Stimulated activated CD4-positive, alpha-beta T cell treated with anti-CD3 and anti-CD28 coated beads, Interleukin-4, amount 100 ng/mL, for 48 hours (primary cell): ENCODE results near the gene VRK1.
A peak's percentile ranks its signal among the peaks of the same experiment; 100 is the strongest.

ENCODE experiments used
- DNase-seq, 2 donors: peaks; one replicate each; pipeline ENCODE4 v3.0.0-alpha.2; 2020; ENCODE audit warnings: low read depth in 2 of 2

VRK1 gene

DNA sequence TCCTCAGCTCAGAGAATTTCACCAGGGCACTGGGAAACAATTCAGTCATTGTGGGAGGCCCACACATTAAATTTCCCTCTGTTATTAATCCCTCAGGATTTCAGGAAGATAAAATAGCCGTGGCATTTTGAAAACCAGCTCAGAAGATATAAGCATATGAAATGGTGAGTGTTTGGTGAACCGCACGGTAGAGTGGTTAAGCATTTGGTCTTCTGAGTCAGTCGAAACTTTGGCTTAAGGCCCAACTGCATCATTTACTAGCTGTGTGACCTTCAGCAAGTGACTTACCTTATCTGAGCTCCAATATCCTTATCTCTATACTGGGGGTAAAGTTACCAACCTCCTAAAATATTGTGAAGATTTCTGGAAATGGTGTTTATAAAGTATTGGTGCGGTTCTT, 5.2 kb upstream of the VRK1 start:
- DNase-seq: no peak

DNA sequence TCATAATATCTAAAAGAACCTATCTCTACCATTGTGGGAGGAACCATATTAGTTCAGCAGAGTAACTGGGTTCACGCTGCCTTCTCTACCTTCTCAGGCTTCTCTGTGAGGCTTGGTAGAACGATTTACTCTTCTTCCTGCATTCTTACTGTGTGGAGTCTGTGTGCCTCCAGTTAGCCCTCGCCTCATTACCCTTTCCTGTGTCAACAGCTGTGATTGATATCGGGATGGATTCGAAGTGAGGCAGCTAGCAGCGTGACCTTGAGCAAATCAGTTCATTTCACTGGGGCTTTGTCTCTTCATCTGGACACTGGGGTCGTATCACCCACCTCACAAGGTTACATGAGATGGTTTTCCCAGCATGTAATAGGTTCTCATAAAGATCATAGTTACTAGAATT, 4.6 kb upstream of the VRK1 start:
- DNase-seq: no peak

DNA sequence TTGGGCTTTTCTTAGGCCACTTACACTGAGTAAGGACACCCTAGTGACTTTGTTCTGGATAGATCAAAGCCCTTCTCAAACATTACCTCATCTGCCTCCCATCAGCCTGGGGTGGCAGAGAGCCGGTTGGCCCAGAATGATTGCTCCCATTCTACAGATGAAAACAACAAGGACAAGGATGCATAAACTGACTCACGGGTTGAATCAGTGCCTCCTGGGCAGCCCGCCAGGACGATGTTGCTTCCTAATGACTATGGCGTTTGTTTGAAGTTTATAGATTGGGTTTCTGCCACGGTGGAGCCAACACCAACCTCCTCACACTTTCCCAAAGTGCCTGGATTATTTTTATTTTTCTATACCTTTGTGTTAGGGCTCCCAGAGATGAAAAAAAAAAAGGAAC, 3.6 kb upstream of the VRK1 start:
- no peak for DNase-seq

- no peak for DNase-seq
Observed at GRCh38 chr14:96795109-96795828, 1.9 kb upstream of the VRK1 start.

GRCh38 chr14:96797582-96798349, 584 bp downstream of the VRK1 start:
- DNase-seq: peak in 1 of 2 donors; percentile 7

- DNase-seq: no peak
Observed at GRCh38 chr14:96798956-96799355, 1.8 kb downstream of the VRK1 start.

GRCh38 chr14:96799489-96800054, 2.4 kb downstream of the VRK1 start:
- DNase-seq: no peak

GRCh38 chr14:96801931-96802330, 4.7 kb downstream of the VRK1 start:
- DNase-seq: no peak

GRCh38 chr14:96802963-96803362, 5.8 kb downstream of the VRK1 start:
- DNase-seq: no peak

- DNase-seq: no peak
Observed at GRCh38 chr14:96803958-96804357, 6.8 kb downstream of the VRK1 start.

- no peak for DNase-seq
Observed at GRCh38 chr14:96804895-96805294, 7.7 kb downstream of the VRK1 start.

GRCh38 chr14:96805956-96806355, 8.8 kb downstream of the VRK1 start:
- no peak for DNase-seq

- no peak for DNase-seq
Observed at GRCh38 chr14:96806836-96807235, 9.7 kb downstream of the VRK1 start.

DNA sequence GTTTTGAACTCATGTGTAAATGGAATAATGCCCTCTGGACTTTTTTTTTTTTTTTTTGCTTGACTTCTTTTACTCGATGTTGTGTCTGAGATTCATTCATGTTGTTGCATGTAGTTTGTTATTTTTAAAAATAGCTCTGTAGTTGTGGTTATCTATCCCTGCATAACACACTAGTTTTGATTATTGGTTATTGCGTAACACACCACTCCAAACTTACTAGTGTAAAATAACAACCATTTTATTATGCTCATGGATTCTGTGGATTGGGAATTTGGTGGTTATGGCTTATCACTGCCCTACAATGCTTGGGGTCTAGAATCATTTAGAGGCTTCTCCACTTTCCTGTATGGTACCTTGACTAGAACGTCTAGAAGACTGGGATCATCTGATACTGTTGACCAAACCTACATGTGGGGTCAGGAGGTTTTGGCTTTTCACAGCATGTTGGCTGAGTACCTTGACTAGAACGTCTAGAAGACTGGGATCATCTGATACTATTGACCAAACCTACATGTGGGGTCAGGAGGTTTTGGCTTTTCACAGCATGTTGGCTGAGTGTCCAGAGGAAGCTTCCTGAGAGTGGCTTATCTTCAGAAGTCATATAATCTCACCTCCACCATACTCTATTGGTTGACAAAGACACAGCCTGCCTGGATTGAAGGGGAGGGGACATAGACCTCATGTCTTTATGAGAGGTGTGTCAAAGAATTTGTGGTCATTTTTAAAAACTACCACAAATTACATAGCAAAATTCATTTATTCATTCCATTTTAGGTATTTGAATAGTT, 11.6 kb downstream of the VRK1 start:
- no peak for DNase-seq

- DNase-seq: no peak
Observed at GRCh38 chr14:96811265-96811664, 14.1 kb downstream of the VRK1 start.

DNA sequence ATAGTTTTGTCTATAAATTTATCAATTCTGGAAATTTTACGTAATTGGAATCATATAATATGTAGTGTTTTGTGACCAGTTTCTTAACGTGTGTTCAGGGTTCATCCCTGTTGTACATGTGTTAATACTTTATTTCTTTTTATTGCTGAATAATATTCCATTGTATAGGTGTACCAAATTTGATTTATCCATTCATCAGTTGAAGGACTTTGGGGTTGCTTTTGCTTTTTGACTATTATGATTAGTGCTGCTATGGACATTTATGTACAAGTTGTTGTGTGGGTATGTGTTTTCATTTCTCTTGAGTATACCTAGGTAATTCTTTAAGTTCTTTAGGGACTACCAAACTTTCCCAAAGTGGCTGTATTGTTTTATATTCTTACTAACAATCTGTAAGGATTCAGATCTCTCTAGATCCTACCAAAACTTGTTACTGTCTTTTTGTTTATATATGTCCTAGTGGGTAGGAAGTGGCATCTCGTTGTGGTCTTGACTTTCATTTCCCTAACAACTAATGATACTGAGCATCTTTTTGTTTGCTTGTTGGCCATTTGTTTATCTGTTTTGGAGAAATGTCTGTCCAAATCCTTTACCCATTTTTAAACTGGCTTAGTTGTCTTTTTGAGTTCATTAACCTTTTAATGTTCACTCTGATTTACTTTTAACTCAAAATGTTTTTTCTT, 14.9 kb downstream of the VRK1 start:
- DNase-seq: no peak

DNA sequence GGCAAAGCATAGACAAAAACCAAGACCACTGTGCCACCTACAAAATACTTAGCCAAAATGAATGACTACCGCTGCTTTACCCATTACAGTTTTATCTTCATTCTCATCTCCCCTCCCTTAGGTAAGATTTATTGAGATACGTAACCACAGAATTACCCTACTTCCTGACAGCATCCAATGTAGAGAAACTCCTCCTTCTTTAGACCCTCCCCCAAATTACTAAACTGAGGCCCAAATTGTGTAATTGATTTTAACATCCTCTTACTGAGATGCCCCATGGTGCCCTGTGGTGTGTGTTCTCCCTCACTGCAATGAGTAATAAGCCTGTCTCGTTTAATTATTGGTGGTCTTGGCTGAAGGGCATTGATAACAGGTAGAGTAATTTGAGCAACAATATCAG, 19.1 kb downstream of the VRK1 start:
- no peak for DNase-seq

DNA sequence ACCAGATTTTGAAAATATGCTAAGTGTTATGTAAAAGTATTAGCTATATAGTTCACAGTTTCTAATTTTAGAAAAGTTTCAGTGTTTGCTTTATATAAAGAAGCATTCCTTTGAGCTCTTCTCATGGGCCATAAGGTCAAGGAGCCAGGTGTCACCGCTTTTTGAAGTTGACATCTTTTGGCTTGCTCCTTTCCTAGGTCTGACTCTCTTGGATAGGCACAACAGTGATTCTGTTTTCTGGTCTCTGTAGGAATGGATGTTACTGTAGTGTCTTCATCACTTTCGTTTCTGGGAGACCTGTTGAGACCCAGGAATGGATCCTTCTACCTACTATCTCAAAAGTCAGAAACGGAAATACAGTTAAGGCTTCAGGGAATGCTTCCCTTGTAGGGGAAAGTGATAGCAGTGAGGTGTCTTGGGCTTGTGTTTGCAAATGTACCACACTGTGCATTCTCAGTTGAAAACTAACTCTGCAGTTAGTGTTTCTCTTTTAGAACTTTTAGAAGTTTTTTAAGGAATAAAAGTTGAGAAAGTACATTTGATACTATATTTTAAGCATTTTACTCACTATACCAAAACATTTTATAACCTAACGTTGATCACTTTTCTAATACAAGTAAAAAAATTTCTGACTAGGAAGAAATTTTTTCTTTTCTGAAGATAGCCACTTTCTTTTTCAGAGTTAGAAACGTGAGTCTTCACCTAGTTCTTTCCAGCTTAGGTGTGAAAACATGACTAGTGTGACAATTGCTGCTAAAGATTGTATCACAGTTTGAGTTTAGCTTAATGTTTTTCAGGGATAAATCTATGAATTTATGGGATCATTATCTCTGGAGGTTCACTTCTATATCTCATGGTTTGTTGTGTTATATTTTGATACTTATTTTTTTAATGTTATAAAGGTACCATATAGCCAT, 20.8 kb downstream of the VRK1 start:
- no peak for DNase-seq

- no peak for DNase-seq
Observed at GRCh38 chr14:96821501-96821900, 24.3 kb downstream of the VRK1 start.

- no peak for DNase-seq
Observed at GRCh38 chr14:96823652-96824051, 26.5 kb downstream of the VRK1 start.

GRCh38 chr14:96824283-96824682, 27.1 kb downstream of the VRK1 start:
- no peak for DNase-seq
